ENCODE measurements around the gene CCDC78.
"Not testable (repeated sequence)": the region's sequence is repeated elsewhere in the genome, so short reads cannot be mapped to it uniquely, and the experiment has no call there.

GRCh38 chr16:691242-691641 is 35.0 kb downstream of the CCDC78 start:
- TF ChIP-seq POLR2A (IDR thresholded peaks at IDR 0.05); POLR2AphosphoS5 (IDR thresholded peaks at IDR 0.05; ENCODE audit: insufficient read depth in 1 of 2, low read depth in 1 of 2): not testable (repeated sequence)
